GM12892 (cell line): ENCODE results near the gene CANT1.

ENCODE experiments used
- POLR2A ChIP-seq: IDR thresholded peaks from 2 replicates; pipeline ENCODE4 v1.6.1; 2011; ENCODE audit warnings: low read depth, low read length, control low read depth
- TAF1 ChIP-seq: IDR thresholded peaks from 2 replicates; pipeline ENCODE4 v1.6.1; 2011; ENCODE audit warnings: low read depth, mild to moderate bottlenecking, control low read depth, low read length, borderline replicate concordance

DNA sequence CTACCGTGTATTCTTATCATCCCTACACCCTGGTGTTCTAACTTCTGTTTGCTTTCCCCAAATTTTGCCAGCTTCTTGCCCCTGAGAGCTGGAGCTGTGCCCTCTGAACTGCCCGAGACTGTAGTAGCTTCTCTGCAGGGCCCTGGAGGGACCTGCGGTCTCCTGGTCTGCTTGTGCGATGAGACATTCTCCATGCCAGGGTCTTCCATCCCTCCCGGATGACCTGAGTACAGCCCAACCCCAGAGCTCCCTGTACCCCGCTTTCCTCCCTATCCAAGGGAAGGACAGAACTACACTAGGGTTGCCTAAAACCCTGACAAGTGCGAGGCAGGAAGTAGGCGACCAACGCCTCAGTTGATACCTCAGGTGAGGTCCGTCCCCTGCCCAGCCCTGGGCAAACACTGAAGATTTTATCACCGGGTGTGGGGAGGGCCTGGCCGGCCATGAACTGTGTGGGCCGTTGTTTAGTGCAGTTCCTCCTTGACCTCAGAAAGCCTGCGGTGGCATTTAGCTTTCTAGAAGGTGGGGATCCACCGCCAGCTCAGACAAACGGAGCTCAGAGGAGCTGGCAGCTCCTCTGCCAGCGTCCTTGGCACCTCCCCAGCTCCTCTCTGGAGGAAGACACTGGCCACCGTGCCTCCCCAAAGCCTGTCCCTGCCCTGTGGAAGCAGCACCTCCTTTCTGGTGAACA is 13.7 kb downstream of the CANT1 start:
- TF ChIP-seq TAF1 (no peak), POLR2A (no peak)
